ENCODE measurements around the gene SFXN2. TPM values are rescaled to one million over a fixed set of nuclear protein-coding genes. Genes with fewer than 3 reads are reported as not detected.
A peak's percentile ranks its signal among the peaks of the same experiment; 100 is the strongest.
"Not testable (repeated sequence)": the region's sequence is repeated elsewhere in the genome, so short reads cannot be mapped to it uniquely, and the experiment has no call there.

The SFXN2 gene
- total RNA-seq, 1 donor from 2014 or later: 4.2 TPM

DNA sequence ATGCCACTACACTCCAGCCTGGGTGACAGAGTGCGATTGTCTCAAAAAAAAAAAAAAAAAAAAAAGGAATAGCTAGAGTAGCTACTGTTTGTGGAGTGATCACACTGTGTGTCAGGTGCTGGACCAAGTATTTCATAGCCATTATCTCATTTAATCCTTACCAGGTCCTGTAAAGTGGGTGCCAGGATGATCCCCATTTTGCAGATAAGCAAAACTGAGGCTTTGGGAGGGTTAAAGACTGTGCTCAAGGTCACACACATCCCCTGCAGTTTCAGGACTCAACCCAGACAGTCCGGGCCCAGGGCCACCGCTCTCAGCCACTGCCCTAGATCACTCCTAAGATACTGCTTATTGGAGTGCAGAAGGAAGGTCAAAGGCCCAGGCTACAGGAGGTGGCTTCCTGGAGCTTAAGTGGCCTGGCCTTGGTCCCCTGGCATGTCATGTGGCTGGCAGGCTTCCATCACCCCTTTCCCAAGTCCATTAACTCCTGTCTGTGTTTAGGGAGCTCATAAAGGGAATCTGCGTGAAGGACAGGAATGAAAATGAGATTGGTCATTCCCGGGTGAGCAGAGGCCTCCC lies 16.9 kb downstream of the SFXN2 start:
- Histone ChIP-seq H3K4me1 (ENCODE audit: control insufficient read depth in 3 of 3, insufficient read depth in 3 of 3, low read length in 3 of 3) (peaks cover 0 to 8% (median 4%) of the 10 kb centered on the region in 3 donors), H3K36me3 (ENCODE audit: control insufficient read depth in 3 of 3, insufficient read depth in 3 of 3, low read length in 3 of 3) (peaks cover 13 to 29% (median 13%) of the 10 kb centered on the region in 3 donors), H3K4me3 (ENCODE audit: low read length in 3 of 3) (no peak overlapping the region), H3K9me3 (ENCODE audit: control insufficient read depth in 3 of 3, low read length in 3 of 3) (no peaks in the 10 kb centered on the region), H3K9ac (ENCODE audit: low read depth in 1 of 3, low read length in 3 of 3) (no peak overlapping the region), H3K27me3 (ENCODE audit: control insufficient read depth in 3 of 3, insufficient read depth in 3 of 3, low read length in 3 of 3) (no peaks in the 10 kb centered on the region), H3K27ac (ENCODE audit: low read depth, low read length) (no peak overlapping the region)

DNA sequence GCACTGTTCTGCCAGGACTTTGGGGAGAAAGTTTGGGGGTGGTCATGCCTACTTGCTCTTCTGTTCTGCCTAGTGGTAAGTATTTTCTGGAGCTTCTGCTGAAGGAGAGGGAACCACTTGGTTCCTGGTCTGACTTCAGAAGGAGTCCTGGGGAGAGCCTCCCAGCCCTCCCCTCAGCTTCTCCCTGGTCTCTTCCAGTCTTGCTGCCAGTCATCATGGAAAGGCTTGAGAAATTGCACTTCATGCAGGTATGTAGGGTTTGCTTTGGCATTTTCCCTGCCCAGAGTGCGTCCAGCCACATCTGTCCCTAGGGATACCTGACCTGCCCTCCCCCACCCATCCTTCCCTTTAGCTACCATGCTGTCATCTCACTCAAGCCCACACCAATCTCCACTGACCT lies 18.2 kb downstream of the SFXN2 start:
- Histone ChIP-seq H3K36me3 (ENCODE audit: control insufficient read depth in 3 of 3, insufficient read depth in 3 of 3, low read length in 3 of 3) (peaks cover 7 to 25% (median 10%) of the 10 kb centered on the region in 3 donors), H3K9ac (ENCODE audit: low read depth in 1 of 3, low read length in 3 of 3) (no peak overlapping the region), H3K4me3 (ENCODE audit: low read length in 3 of 3) (no peak overlapping the region), H3K27ac (ENCODE audit: low read depth, low read length) (no peak overlapping the region), H3K27me3 (ENCODE audit: control insufficient read depth in 3 of 3, insufficient read depth in 3 of 3, low read length in 3 of 3) (no peaks in the 10 kb centered on the region), H3K4me1 (ENCODE audit: control insufficient read depth in 3 of 3, insufficient read depth in 3 of 3, low read length in 3 of 3) (peaks cover 0 to 5% (median 4%) of the 10 kb centered on the region in 3 donors), H3K9me3 (ENCODE audit: control insufficient read depth in 3 of 3, low read length in 3 of 3) (no peaks in the 10 kb centered on the region)

DNA sequence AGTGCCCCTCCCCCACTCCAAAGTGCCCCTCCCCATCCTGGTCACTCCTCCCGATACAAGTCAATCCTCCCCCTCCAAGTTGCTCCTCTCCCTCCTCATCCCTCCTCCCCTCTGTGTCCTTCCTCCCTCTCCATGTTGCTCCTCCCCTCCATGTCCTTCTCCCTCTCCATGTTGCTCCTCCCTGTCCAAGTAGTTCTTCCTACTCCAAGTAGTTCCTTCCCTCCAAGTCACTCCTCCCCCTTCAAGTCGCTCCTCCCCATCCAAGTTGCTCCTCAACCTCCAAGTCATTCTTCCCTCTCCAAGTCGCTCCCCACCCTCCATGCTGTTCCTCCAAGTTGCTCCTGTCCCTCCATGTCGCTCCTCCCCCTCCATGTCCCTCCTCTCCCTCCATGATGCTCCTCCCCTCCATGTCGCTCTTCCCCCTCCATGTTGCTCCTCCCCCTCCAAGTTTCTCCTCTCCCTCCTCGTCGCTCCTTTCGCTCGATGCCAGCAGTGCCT lies 20.7 kb downstream of the SFXN2 start:
- Histone ChIP-seq H3K9ac (ENCODE audit: low read depth in 1 of 3, low read length in 3 of 3) (no peak overlapping the region), H3K9me3 (ENCODE audit: control insufficient read depth in 3 of 3, low read length in 3 of 3) (no peaks in the 10 kb centered on the region), H3K27me3 (ENCODE audit: control insufficient read depth in 3 of 3, insufficient read depth in 3 of 3, low read length in 3 of 3) (no peaks in the 10 kb centered on the region), H3K36me3 (ENCODE audit: control insufficient read depth in 3 of 3, insufficient read depth in 3 of 3, low read length in 3 of 3) (peaks cover 6 to 18% (median 10%) of the 10 kb centered on the region in 3 donors), H3K4me1 (ENCODE audit: control insufficient read depth in 3 of 3, insufficient read depth in 3 of 3, low read length in 3 of 3) (peaks cover 0 to 2% (median 0%) of the 10 kb centered on the region in 3 donors), H3K4me3 (ENCODE audit: low read length in 3 of 3) (peak overlapping the region in 1 of 3 donors; percentile 43), H3K27ac (ENCODE audit: low read depth, low read length) (no peak overlapping the region)

DNA sequence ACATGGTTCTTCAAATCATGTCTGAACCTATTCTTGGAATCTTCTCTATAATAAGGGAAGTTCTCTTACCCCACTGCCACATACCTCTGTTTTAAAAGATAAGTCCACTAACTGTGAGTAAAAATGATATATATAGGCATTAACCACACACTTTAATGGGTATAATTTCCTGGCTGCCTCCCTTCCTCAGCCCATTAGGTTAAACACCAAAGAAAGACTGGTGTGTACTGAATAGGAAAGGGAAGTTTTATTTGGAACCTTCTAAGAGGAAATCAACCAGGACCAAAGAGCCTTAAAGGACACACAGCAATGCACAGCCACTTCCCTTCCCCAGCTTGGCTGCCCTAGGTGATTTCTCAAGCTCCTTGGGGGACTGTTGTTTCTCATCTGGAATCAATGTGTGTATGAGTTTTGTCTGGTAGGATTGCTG lies 24.3 kb downstream of the SFXN2 start:
- no peaks in the 10 kb centered on the region for H3K9me3 ChIP-seq (ENCODE audit: control insufficient read depth in 3 of 3, low read length in 3 of 3)
- no peak overlapping the region for H3K9ac ChIP-seq (ENCODE audit: low read depth in 1 of 3, low read length in 3 of 3)
- H3K4me3 ChIP-seq (ENCODE audit: low read length in 3 of 3): no peak overlapping the region
- peaks cover 3 to 7% (median 6%) of the 10 kb centered on the region in 3 donors for H3K36me3 ChIP-seq (ENCODE audit: control insufficient read depth in 3 of 3, insufficient read depth in 3 of 3, low read length in 3 of 3)
- peaks cover 4 to 5% (median 5%) of the 10 kb centered on the region in 3 donors for H3K4me1 ChIP-seq (ENCODE audit: control insufficient read depth in 3 of 3, insufficient read depth in 3 of 3, low read length in 3 of 3)
- H3K27ac ChIP-seq (ENCODE audit: low read depth, low read length): no peak overlapping the region
- H3K27me3 ChIP-seq (ENCODE audit: control insufficient read depth in 3 of 3, insufficient read depth in 3 of 3, low read length in 3 of 3): no peaks in the 10 kb centered on the region

DNA sequence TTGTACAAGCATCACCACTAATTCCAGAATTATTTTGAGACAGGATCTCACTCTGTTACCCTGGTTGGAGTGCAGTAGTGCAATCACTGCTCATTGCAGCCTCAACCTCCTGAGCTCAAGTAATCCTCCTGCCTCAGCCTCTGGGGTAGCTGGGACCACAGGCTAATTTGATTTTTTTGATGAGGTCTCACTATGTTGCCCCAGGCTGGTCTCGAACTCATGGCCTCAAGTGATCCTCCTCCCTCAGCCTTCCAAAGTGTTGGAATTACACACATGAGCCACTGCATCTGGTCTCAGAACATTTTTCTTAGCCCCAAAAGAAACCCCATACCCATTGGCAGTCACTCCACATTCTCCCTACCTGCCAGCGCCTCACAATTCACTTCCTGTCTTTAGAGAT lies 25.8 kb downstream of the SFXN2 start:
- H3K9ac ChIP-seq (ENCODE audit: low read depth in 1 of 3, low read length in 3 of 3): no peak overlapping the region
- no peak overlapping the region for H3K4me3 ChIP-seq (ENCODE audit: low read length in 3 of 3)
- peaks cover 0 to 6% (median 3%) of the 10 kb centered on the region in 3 donors for H3K36me3 ChIP-seq (ENCODE audit: control insufficient read depth in 3 of 3, insufficient read depth in 3 of 3, low read length in 3 of 3)
- H3K9me3 ChIP-seq (ENCODE audit: control insufficient read depth in 3 of 3, low read length in 3 of 3): no peaks in the 10 kb centered on the region
- no peak overlapping the region for H3K27ac ChIP-seq (ENCODE audit: low read depth, low read length)
- peaks cover 16% of the 10 kb centered on the region in 3 donors for H3K4me1 ChIP-seq (ENCODE audit: control insufficient read depth in 3 of 3, insufficient read depth in 3 of 3, low read length in 3 of 3)
- no peaks in the 10 kb centered on the region for H3K27me3 ChIP-seq (ENCODE audit: control insufficient read depth in 3 of 3, insufficient read depth in 3 of 3, low read length in 3 of 3)

DNA sequence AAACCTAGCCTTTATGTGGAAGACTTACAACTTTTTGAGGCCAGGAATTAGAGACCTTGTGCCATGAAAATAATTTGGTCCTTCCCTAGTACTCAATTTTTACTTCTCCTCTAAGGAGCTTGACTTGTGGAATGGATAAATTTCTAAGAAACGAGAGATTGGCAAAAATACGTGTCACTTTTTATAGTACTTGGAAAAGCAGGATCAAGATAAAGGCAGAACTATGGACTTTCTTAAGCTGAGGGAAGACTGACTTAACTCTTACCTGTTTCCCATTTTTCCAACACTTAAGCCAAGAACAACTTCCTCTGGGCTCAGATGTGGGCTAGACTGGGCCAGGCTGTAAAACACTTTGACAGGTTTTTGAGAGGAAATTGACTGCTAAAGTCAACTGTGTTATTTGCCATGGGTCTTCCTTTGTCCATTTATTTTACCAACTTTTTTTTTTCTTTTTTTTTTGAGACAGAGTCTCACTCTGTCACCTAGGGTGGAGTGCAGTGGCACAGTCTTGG lies 27.3 kb downstream of the SFXN2 start:
- no peak overlapping the region for H3K27ac ChIP-seq (ENCODE audit: low read depth, low read length)
- H3K9ac ChIP-seq (ENCODE audit: low read depth in 1 of 3, low read length in 3 of 3): no peak overlapping the region
- H3K27me3 ChIP-seq (ENCODE audit: control insufficient read depth in 3 of 3, insufficient read depth in 3 of 3, low read length in 3 of 3): no peaks in the 10 kb centered on the region
- peaks cover 0 to 3% (median 2%) of the 10 kb centered on the region in 3 donors for H3K36me3 ChIP-seq (ENCODE audit: control insufficient read depth in 3 of 3, insufficient read depth in 3 of 3, low read length in 3 of 3)
- no peak overlapping the region for H3K4me3 ChIP-seq (ENCODE audit: low read length in 3 of 3)
- H3K9me3 ChIP-seq (ENCODE audit: control insufficient read depth in 3 of 3, low read length in 3 of 3): no peaks in the 10 kb centered on the region
- peaks cover 19 to 24% (median 19%) of the 10 kb centered on the region in 3 donors for H3K4me1 ChIP-seq (ENCODE audit: control insufficient read depth in 3 of 3, insufficient read depth in 3 of 3, low read length in 3 of 3)

DNA sequence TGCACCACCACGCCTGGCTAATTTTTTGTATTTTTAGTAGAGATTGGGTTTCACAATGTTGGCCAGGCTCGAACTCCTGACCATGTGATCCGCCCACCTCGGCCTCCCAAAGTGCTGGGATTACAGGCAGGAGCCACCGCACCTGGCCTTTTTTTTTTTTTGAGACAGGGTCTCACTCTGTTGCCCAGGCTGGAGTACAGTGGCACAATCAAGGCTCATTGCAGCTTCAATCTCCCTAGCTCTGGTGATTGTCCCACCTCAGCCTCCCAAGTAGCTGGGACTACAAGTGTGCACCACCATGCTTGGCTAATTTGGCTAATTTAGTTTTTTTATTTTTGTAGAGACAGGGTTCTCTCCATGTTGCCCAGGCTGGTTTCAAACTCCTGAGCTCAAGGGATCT lies 27.9 kb downstream of the SFXN2 start:
- not testable (repeated sequence) for H3K9me3 ChIP-seq (ENCODE audit: control insufficient read depth in 3 of 3, low read length in 3 of 3); H3K27me3 ChIP-seq (ENCODE audit: control insufficient read depth in 3 of 3, insufficient read depth in 3 of 3, low read length in 3 of 3); H3K4me3 ChIP-seq (ENCODE audit: low read length in 3 of 3); H3K27ac ChIP-seq (ENCODE audit: low read depth, low read length); H3K9ac ChIP-seq (ENCODE audit: low read depth in 1 of 3, low read length in 3 of 3); H3K36me3 ChIP-seq (ENCODE audit: control insufficient read depth in 3 of 3, insufficient read depth in 3 of 3, low read length in 3 of 3)
- peaks cover 19 to 24% (median 19%) of the 10 kb centered on the region in 3 donors for H3K4me1 ChIP-seq (ENCODE audit: control insufficient read depth in 3 of 3, insufficient read depth in 3 of 3, low read length in 3 of 3)

DNA sequence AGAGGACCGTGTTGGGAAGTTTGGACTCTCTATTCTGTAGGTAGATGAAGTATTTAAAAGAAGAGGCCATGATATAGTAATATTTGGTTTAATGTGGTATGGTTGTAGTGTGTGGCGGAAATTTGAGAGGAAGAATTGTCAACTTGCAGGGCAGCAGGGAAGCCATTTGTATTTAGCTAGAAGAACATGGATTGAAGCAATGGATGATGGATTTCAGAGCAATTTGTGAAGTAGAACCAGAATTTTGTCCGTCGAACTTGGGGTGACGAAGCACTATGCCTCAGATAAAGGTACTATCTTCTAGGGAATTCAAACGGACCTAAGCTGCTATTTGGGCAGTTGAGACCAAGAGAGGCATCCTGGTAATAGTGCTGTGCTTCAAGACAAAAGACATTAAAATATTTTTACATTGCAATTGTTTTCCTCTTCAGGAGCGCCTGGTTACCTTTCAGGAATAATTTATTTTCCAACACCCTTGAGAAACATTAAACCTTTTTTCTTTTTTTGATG lies 28.7 kb downstream of the SFXN2 start:
- H3K9me3 ChIP-seq (ENCODE audit: control insufficient read depth in 3 of 3, low read length in 3 of 3): no peaks in the 10 kb centered on the region
- peaks cover 19 to 24% (median 19%) of the 10 kb centered on the region in 3 donors for H3K4me1 ChIP-seq (ENCODE audit: control insufficient read depth in 3 of 3, insufficient read depth in 3 of 3, low read length in 3 of 3)
- no peaks in the 10 kb centered on the region for H3K36me3 ChIP-seq (ENCODE audit: control insufficient read depth in 3 of 3, insufficient read depth in 3 of 3, low read length in 3 of 3)
- no peak overlapping the region for H3K27ac ChIP-seq (ENCODE audit: low read depth, low read length)
- H3K4me3 ChIP-seq (ENCODE audit: low read length in 3 of 3): peak overlapping the region; percentile 47 to 63 (median 56)
- no peak overlapping the region for H3K9ac ChIP-seq (ENCODE audit: low read depth in 1 of 3, low read length in 3 of 3)
- no peaks in the 10 kb centered on the region for H3K27me3 ChIP-seq (ENCODE audit: control insufficient read depth in 3 of 3, insufficient read depth in 3 of 3, low read length in 3 of 3)

DNA sequence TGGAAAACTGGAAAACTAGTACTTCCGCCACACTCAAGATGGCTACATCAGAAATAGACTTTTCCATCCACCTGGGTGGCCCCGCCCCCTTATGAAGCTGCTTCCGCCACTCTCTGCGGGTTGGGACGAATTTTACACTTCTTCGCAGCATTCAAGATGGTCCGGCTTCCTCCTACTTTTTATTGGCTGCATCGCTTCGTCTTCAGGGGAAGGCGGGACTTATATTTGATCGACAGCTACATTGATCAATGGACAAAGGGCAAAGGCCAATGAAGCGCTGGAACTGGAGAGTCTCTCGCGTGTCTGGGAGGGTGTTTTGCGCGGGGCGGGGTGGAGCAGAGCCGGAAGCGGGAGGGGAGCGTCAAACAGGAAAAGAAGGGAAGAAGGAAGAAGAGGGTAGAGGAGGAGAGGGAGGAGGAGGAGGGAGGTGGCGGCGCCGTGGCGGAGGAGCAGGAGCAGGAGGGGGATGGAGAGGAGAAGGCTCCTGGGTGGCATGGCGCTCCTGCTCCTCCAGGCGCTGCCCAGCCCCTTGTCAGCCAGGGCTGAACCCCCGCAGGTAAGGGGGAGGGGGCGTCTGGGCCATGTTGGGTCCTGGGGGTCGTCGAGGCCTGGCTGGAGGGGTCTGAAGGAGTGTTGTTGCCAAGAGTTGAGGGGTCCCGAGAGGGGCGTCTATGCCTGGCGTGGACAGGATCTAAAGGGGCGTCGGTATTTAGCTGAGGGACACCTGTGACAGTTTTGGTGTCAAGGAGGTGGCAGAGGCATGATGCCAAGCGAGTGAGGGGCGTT lies 29.3 kb downstream of the SFXN2 start, which contains the start of gene WBP1L:
Gene WBP1L (plus strand): TSS at position 361 of the 786 bp plus-strand sequence. CDS start 106 bp downstream, at position 467.
- Histone ChIP-seq H3K9ac (ENCODE audit: low read depth in 1 of 3, low read length in 3 of 3) (peak within 1 kb of the TSS; percentile 78 to 97 (median 93)), H3K36me3 (ENCODE audit: control insufficient read depth in 3 of 3, insufficient read depth in 3 of 3, low read length in 3 of 3) (no peaks in the 10 kb centered on the region), H3K4me3 (ENCODE audit: low read length in 3 of 3) (peak within 1 kb of the TSS; percentile 86 to 98 (median 94)), H3K9me3 (ENCODE audit: control insufficient read depth in 3 of 3, low read length in 3 of 3) (no peaks in the 10 kb centered on the region), H3K4me1 (ENCODE audit: control insufficient read depth in 3 of 3, insufficient read depth in 3 of 3, low read length in 3 of 3) (peaks cover 19 to 24% (median 19%) of the 10 kb centered on the region in 3 donors), H3K27me3 (ENCODE audit: control insufficient read depth in 3 of 3, insufficient read depth in 3 of 3, low read length in 3 of 3) (no peaks in the 10 kb centered on the region), H3K27ac (ENCODE audit: low read depth, low read length) (peak within 1 kb of the TSS; percentile 89)
